ENCODE results near the gene CCNB2. TPM values are rescaled to one million over a fixed set of nuclear protein-coding genes. Genes with fewer than 3 reads are reported as not detected.
A peak's percentile ranks its signal among the peaks of the same experiment; 100 is the strongest.

Gene CCNB2
- total RNA-seq, 1 experiment from 2014 or later, result 99.2 TPM

DNA sequence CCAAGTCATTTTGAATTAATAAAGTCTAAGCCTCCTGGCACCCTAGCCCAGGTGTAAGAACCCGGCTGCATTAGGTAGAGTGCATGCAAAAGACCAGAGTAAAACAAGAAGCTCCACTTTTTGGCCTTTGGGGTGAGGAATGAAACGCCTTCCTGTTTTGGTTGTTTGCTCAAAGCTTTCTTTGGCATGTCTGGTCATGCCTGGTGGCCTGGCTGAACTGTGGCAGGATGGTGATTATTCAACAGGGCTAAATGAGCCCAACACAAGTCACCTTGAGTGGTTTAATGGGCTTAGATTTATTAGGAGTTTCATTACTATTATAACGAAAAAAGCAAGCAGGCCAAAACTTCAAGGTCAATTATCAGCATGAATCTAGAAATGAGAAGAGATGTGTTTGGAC is 60.8 kb downstream of the CCNB2 start:
- BruUV-seq (replicated peaks), result no TSS peak
- POLR2A ChIA-PET (ENCODE audit: unreplicated experiment), result interaction anchor here (0.6 to 0.8 kb wide), 5 partner anchors 12 to 948 kb away, joined by 3 to 9 read pairs (median 4); no protein-coding TSS in a partner anchor
- peaks cover 15% of the 10 kb centered on the region for H3K4me1 ChIP-seq (replicated peaks; ENCODE audit: insufficient read depth)

DNA sequence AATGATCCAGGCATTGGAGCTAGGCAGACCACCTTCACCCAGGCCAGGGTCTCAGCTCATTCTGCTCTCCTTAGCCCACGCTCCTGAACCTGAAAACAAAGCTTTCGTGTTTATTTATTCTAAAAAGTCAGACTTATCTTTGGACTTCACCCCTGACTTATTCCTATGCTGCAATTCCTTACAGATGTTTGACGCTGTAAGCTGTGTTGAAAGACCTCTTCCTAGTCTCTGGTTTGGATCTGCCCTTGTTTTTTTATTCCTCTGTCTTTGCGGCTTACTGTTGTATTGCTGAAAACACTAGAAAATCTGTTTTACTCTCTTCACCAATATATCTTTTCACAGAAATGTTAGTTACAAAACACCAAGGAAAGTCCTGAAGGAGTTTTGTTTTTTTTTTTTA is 61.2 kb downstream of the CCNB2 start:
- H3K4me1 ChIP-seq (replicated peaks; ENCODE audit: insufficient read depth), result peaks cover 17% of the 10 kb centered on the region
- no peak for TF ChIP-seq CTCF (conservative IDR thresholded peaks at IDR 0.05)
- TF ChIP-seq EZH2 (IDR thresholded peaks at IDR 0.05; ENCODE audit: low read depth), result no peak
- ChIA-PET POLR2A (ENCODE audit: unreplicated experiment) (interaction anchor here (0.6 to 0.8 kb wide), 5 partner anchors 12 to 421 kb away, joined by 3 to 5 read pairs (median 4); partner anchors contain the start of gene MYO1E), CTCF (interaction anchor here (0.6 kb wide), 1 partner anchor 58 kb away, joined by 3 read pairs; no protein-coding TSS in a partner anchor)
- H3K79me2 ChIP-seq (ENCODE audit: low read depth), result no peaks in the 10 kb centered on the region; the same call in 1 of the 2 replicates
- no peaks in the 10 kb centered on the region for H3K36me3 ChIP-seq (ENCODE audit: low read depth)
- no peaks in the 10 kb centered on the region for H3K9me3 ChIP-seq (ENCODE audit: insufficient read depth, low read depth)
- DNase-seq, result no peak
- no peaks in the 10 kb centered on the region for H4K20me1 ChIP-seq (ENCODE audit: insufficient read depth)
- H3K4me2 ChIP-seq, result no peak overlapping the region
- no peak overlapping the region for H3K27ac ChIP-seq
- intact Hi-C loops (cut with micrococcal nuclease; ENCODE audit: unreplicated experiment), result no loop called here
- no peaks in the 10 kb centered on the region for H3K9me2 ChIP-seq (ENCODE audit: insufficient read depth)
- no peaks in the 10 kb centered on the region for H3K27me3 ChIP-seq (ENCODE audit: insufficient read depth, low read depth)
- no TSS peak for BruUV-seq (replicated peaks)
- peaks cover 14% of the 10 kb centered on the region; the same call in 1 of the 2 replicates for H3F3A ChIP-seq (ENCODE audit: insufficient read depth, low read depth)
- no peak overlapping the region for H3K4me3 ChIP-seq
- H2AFZ ChIP-seq, result no peak overlapping the region

More for the DNA sequence above, 60.8 kb downstream of the CCNB2 start:
- H4K20me1 ChIP-seq (ENCODE audit: insufficient read depth), result no peaks in the 10 kb centered on the region
- no peaks in the 10 kb centered on the region for H3K9me3 ChIP-seq (ENCODE audit: insufficient read depth, low read depth)
- H2AFZ ChIP-seq, result no peak overlapping the region
- no peak overlapping the region for H3K27ac ChIP-seq
- TF ChIP-seq EZH2 (IDR thresholded peaks at IDR 0.05; ENCODE audit: low read depth), result no peak
- TF ChIP-seq CTCF (conservative IDR thresholded peaks at IDR 0.05), result no peak
- CTCF ChIA-PET, result interaction anchor here (0.6 to 1.1 kb wide), 2 partner anchors 57 to 363 kb away, joined by 3 read pairs; no protein-coding TSS in a partner anchor
- peak in 1 of 2 experiments; percentile 39 for DNase-seq
- peaks cover 10% of the 10 kb centered on the region; the same call in 1 of the 2 replicates for H3F3A ChIP-seq (ENCODE audit: insufficient read depth, low read depth)
- no peaks in the 10 kb centered on the region for H3K27me3 ChIP-seq (ENCODE audit: insufficient read depth, low read depth)
- H3K4me2 ChIP-seq, result no peak overlapping the region
- H3K36me3 ChIP-seq (ENCODE audit: low read depth), result no peaks in the 10 kb centered on the region; the same call in 1 of the 2 replicates
- no peak overlapping the region for H3K4me3 ChIP-seq
- no peaks in the 10 kb centered on the region for H3K9me2 ChIP-seq (ENCODE audit: insufficient read depth)
- no peaks in the 10 kb centered on the region; the same call in 1 of the 2 replicates for H3K79me2 ChIP-seq (ENCODE audit: low read depth)
- intact Hi-C loops (cut with micrococcal nuclease; ENCODE audit: unreplicated experiment), result no loop called here

DNA sequence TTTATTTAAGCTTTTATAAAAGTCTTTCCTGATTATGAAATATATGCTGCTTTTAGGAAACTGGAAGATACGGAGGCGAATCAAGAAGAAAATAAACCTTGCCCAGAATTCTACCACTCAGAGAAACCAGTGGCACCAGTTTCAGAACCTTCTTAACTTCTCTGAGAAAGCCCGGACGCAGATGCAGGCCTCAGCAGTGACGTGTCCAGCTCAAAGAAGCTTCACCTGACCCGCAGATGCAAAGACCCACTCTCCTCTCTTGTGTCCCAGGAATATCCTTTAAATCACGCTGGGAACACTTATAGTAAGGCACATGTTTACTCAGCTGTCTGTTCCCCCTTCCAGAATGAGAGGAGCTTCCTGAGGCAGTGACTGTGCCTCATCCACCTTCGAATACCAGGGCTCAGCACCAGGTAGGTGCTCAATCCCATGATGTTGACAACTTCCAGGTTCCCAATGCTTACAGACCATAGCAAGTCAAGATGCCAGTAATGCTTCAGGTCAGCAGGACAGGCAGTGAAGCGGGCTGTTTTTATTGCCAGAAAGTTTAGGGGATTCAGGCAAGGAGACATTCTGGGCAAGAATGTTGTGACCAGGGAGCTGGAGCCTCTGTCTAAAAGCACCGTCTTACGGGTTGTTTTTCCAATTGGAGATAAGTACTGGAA is 61.8 kb downstream of the CCNB2 start:
- ChIA-PET POLR2A (ENCODE audit: unreplicated experiment) (interaction anchor here (0.6 to 0.8 kb wide), 5 partner anchors 41 to 420 kb away, joined by 3 to 5 read pairs (median 4); partner anchors contain the start of gene MYO1E), CTCF (no interaction called here)
- Histone ChIP-seq H3K4me2 (no peak overlapping the region), H3K9me3 (ENCODE audit: insufficient read depth, low read depth) (no peaks in the 10 kb centered on the region), H3K9me2 (ENCODE audit: insufficient read depth) (no peaks in the 10 kb centered on the region), H3F3A (ENCODE audit: insufficient read depth, low read depth) (peaks cover 20% of the 10 kb centered on the region; the same call in 1 of the 2 replicates), H3K27me3 (ENCODE audit: insufficient read depth, low read depth) (no peaks in the 10 kb centered on the region), H4K20me1 (ENCODE audit: insufficient read depth) (no peaks in the 10 kb centered on the region), H2AFZ (no peak overlapping the region), H3K36me3 (ENCODE audit: low read depth) (no peaks in the 10 kb centered on the region), H3K4me1 (replicated peaks; ENCODE audit: insufficient read depth) (peaks cover 17% of the 10 kb centered on the region), H3K27ac (no peak overlapping the region), H3K79me2 (ENCODE audit: low read depth) (no peaks in the 10 kb centered on the region; the same call in 1 of the 2 replicates), H3K4me3 (no peak overlapping the region)
- BruUV-seq (replicated peaks), result no TSS peak
- TF ChIP-seq EZH2 (IDR thresholded peaks at IDR 0.05; ENCODE audit: low read depth) (no peak), CTCF (conservative IDR thresholded peaks at IDR 0.05) (no peak)
- no peak for DNase-seq
- intact Hi-C loops (cut with micrococcal nuclease; ENCODE audit: unreplicated experiment), result no loop called here
